ENCODE data around the gene OCA2.
"Not testable (repeated sequence)": the region's sequence is repeated elsewhere in the genome, so short reads cannot be mapped to it uniquely, and the experiment has no call there.

OCA2 gene

GRCh38 chr15:27871078-27871901 lies 227.8 kb downstream of the OCA2 start:
- no peak for DNase-seq (ENCODE audit: low spot score)

DNA sequence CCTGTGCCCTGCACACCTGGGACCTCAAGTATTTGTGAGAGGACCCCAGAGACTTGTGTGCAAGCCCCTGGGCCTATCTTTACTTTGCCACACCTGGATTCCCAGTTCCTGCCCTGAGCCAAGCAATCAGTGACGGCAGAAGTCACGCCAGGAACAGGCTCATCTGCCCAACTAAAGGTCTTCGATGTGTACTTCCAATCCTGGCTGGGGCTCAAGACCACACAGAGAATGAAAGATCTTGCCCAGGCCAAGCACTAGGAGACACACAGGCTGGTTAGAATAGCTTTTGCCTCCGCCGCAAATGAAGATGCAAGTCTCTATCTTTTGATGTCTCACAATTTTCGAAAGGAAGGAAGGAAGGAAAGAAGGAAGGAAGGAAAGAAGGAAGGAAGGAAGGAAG lies 228.8 kb downstream of the OCA2 start:
- no peak for DNase-seq (ENCODE audit: low spot score)

GRCh38 chr15:27869697-27870281 lies 229.3 kb downstream of the OCA2 start:
- DNase-seq (ENCODE audit: low spot score), result no peak

DNA sequence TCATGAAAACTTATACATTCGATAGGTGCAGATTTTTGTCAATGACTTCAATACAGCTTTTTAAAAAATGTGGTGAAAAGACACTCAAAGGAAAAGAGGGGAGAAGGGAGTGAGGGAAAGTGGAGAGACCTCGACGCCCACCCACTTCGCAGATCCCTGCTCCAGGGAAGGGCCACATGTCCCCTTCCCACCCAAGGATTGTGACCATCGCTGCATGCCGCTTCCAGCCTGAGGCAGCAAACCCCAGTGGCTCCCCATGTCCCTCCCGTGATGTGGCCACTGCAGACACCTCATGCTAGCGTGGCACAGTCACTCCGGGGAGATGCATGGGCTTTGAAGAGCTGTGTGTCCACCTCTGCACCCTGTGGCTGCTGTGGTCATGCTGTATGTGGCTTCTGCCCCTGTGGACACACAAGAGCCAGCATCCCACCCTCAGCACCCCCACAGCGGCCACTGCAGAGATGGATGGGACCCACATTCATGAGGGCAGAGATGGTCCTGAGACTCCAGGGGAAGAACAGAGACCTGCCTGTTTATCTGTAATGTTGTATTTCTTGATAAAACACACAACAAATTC lies 230.2 kb downstream of the OCA2 start:
- no peak for DNase-seq (ENCODE audit: low spot score)

GRCh38 chr15:27867861-27868260 lies 231.3 kb downstream of the OCA2 start:
- DNase-seq (ENCODE audit: low spot score), result no peak

DNA sequence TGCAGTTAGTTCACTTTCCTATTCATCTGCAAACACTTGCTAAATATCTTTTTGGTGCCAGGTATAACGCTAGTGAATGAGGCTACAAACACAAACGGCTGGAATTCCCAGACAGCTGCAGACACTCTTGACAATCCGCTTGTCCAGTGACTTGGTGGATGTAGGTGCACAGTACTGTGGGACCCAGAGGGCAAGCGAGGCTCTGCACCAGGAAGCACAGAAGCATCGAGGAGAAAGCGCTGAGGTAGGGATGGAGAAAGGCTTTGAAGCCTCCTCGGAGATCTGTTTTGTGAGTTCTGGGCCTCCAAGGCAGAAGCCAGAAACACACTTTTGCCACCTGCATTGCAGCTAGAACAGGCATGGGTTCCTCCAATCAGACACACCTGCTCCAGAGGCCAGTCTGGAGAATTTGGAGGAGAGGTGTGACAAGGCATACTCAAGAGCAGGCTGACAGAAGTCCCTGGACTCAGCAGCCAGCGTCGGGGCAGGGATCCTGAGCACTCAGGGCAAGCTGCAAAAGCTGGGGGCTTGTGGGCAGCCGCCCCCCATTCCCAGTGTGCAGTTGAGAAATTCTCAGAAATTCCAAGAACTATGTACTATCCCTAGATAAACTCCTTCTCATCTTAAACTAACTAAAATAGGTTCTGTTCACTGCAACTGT lies 232.5 kb downstream of the OCA2 start:
- no peak for DNase-seq (ENCODE audit: low spot score)

DNA sequence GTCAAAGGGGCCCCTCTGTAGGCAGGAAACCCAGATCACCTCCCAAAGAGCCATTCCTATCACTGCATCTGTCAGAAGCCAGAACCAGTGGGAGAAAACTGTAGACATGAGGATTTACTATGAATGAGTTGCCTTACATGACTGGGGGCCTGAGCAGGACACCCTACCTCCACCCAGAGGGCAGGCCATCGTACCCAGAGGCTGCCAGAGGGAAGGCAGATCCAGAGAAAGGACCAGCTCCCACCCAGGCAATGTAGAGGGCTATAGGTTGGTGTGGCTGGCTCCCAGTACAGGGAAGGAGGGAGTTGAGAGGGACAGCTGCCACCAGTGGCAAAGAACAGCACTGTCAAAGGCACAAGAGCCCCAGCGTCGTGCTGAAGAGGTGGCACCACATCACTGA lies 233.2 kb downstream of the OCA2 start:
- no peak for DNase-seq (ENCODE audit: low spot score)

GRCh38 chr15:27865323-27865922 lies 233.7 kb downstream of the OCA2 start:
- DNase-seq (ENCODE audit: low spot score), result no peak

DNA sequence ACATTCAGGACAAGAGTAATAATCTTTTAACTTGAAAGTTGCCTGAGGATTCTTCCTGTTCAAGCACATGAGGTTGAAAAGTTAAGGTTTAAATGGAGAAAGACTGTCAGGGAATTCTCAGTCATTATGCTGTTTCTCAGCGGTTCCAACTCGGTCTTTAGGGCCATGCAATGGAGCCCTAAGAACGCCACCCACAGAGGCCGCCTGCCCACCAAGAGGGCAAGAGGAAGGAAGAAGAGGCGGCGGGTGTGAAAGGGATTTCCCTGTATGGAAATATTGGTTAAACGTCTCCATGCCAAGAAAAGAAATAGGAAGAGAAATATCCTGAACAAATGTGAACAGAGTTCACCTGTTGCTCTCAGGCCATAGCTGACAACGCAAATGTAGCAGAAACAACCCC lies 234.4 kb downstream of the OCA2 start:
- DNase-seq (ENCODE audit: low spot score), result no peak

- peak; percentile 54 for DNase-seq (ENCODE audit: low spot score)
Measured at GRCh38 chr15:27864086-27864485, 235.0 kb downstream of the OCA2 start.

DNA sequence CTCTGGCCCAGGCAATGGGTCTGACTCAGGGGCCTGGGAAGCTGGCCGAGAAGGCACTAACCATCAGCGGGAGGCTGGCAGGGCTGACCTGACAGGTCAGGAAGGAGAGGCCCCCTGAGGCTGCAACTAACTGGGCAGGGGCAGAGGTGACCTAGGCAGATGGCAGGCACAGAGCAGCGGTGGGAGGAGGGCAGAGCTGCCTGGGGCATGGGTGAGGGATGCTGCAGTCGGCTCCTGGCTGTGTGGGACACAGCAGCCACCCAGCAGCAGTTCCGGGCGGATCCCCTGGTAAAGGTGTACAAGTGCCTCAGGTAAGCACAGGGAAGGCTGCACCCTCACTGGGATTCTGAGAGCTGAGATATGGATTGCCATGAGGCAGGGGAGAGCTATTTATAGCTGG lies 236.1 kb downstream of the OCA2 start:
- DNase-seq (ENCODE audit: low spot score), result no peak

DNA sequence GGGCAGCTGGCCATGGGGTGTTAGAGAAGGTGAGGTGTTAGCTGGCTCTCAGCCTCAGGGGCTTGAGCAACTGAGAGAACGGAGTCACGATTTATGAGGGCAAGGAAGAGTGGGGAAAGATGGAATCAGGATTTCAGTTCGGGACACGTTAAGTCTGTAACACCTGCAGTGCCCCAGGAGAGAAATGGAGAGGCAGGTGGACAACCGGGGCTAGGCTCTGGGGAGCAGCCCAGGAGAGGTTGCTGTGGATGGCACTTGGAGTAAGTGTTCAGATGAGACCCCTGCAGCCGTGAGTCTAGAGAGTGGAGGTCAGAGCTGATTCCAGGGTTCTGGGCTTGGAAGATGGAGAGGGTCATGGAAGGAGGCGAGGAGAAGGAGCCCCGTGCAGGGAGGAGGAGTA lies 237.9 kb downstream of the OCA2 start:
- DNase-seq (ENCODE audit: low spot score), result no peak

DNA sequence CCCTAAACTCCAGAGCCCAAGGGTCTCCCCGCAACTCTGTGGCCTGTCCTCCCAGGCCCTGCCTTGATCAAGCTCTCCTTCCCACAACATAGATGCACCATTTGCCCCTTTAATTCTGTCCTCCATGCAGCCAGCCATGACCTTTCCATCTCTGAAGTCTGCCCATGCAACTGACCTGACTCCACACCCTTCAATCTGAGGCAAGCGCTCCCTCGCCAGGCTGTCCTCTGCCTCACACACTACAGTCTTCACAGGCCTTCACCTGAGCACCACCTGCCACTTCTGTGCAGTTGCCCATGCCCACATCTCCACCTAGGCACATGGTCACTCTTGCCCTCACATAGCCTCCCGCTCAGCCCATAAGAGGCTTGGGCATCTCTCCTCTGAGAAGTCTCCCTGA lies 244.0 kb downstream of the OCA2 start:
- no peak for DNase-seq (ENCODE audit: low spot score)

GRCh38 chr15:27854601-27855000 lies 244.5 kb downstream of the OCA2 start:
- no peak for DNase-seq (ENCODE audit: low spot score)

- no peak for DNase-seq (ENCODE audit: low spot score)
Measured at GRCh38 chr15:27853624-27854455, 245.3 kb downstream of the OCA2 start.

- DNase-seq (ENCODE audit: low spot score), result no peak
Measured at GRCh38 chr15:27851858-27852210, 247.3 kb downstream of the OCA2 start.

DNA sequence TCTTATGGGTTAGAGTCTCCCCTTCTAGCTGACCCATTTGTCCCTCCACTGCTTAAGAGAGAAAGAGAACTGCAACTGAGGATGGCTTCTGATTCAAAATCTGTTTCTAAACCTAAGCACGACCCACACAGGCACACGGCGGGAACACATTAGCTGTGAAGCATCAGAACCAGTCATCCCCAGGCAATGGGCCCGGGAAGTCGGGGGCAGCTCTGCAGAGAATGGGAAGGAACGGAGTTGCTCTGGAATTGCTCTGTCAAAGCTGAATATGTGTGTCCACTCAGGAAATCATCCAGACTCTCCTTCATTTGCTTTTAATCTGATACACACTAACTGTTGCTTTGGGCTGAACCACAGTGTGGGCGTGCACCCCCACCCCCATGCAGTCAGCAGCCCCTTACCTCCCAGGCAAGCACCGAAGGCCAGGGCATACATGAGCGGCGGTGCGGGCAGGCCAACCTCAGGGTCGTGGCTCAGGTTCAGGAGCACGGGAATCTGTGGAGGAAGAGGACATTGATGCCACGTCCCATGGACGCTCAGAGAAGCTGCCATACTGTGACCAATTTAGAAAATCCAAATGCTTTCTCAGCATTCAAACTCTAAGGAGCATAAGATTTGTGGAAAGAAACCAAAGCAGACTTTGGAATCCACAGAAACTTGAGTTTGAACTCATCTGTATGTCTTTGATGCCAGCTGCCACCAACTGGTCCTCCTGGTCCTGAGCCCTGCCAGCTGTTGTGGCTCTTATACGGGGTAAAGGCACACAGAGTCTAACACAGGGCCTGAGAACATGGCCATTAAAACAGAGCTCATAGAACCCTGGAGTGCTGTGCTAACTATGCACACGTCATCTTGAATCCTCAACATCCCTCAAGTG lies 247.9 kb downstream of the OCA2 start:
- DNase-seq (ENCODE audit: low spot score), result peak; percentile 58

- no peak for DNase-seq (ENCODE audit: low spot score)
Measured at GRCh38 chr15:27850050-27850449, 249.1 kb downstream of the OCA2 start.

GRCh38 chr15:27848936-27849335 lies 250.2 kb downstream of the OCA2 start:
- DNase-seq (ENCODE audit: low spot score), result not testable (repeated sequence)
